Measurements from ENCODE around the gene NLRP14.

The NLRP14 gene

DNA sequence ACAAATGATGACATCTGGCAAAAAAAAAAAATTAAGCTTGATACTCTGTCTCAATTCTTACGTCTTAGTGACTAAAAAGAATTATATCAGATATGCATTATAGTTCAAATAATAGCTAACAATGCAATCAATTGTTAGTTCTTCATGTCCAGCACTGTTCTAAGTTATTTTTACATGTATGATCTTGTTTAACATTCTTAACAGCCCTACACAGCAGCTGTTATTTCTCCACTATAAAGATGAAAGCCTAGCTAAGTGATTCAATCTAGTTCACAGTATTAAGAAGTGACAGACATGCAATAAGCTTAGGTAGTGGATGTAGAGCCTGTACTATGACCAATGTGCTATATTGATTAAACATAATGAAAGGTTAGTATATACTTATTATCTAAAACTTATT, 4.3 kb upstream of the NLRP14 start:
- H3K4me3 ChIP-seq (ENCODE audit: low read depth, low read length), result no peak overlapping the region
- TF ChIP-seq, protein P1, sequence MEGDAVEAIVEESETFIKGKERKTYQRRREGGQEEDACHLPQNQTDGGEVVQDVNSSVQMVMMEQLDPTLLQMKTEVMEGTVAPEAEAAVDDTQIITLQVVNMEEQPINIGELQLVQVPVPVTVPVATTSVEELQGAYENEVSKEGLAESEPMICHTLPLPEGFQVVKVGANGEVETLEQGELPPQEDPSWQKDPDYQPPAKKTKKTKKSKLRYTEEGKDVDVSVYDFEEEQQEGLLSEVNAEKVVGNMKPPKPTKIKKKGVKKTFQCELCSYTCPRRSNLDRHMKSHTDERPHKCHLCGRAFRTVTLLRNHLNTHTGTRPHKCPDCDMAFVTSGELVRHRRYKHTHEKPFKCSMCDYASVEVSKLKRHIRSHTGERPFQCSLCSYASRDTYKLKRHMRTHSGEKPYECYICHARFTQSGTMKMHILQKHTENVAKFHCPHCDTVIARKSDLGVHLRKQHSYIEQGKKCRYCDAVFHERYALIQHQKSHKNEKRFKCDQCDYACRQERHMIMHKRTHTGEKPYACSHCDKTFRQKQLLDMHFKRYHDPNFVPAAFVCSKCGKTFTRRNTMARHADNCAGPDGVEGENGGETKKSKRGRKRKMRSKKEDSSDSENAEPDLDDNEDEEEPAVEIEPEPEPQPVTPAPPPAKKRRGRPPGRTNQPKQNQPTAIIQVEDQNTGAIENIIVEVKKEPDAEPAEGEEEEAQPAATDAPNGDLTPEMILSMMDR (IDR thresholded peaks at IDR 0.05; ENCODE audit: low read depth, low read length, missing control alignments), result no peak
- no peaks in the 10 kb centered on the region for H3K27me3 ChIP-seq (replicated peaks)
- H3K36me3 ChIP-seq (replicated peaks), result no peaks in the 10 kb centered on the region
- DNase-seq, result no peak
- no peak overlapping the region for H3K27ac ChIP-seq
- in situ Hi-C loops (cut with HindIII; ENCODE audit: low pct_ligation_motif_present, low sequenced_read_pairs), result no loop called here

DNA sequence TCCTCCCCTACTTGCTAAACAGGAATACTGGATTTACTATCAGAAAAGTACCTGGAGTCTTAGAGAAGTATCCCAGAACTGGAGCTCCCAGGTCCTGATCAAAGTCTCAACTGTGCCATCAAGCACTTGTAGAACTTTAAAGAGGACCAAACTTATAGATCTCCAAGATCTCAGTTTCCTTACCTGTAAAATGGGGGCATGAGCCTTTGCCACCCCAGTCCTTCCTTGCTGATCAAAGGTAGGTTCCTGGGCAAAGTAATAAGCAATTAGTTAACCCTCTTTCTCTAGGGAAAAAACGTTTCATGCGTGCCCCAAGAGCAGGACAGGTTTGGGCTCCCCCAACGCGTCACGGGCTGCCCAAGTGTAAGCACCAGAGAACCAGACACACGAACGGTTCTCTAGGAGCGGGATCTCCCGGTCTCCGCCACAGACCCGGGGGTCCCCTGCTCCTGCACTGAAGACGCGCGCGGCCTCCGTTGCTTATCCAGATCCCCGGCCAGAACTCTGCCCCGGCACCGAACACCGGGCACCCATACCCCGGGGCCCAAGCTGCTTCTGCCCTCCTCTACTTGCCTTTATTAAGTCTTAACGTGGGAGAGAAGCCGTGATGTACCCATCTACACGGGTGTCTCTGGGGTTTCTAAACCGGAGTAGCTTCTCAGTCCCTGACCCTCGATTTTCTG, 638 bp upstream of the NLRP14 start:
- in situ Hi-C loops (cut with HindIII; ENCODE audit: low pct_ligation_motif_present, low sequenced_read_pairs), result no loop called here
- Histone ChIP-seq H3K4me3 (ENCODE audit: low read depth, low read length) (peak overlapping the region; percentile 89), H3K36me3 (replicated peaks) (no peaks in the 10 kb centered on the region), H3K27ac (peak overlapping the region; percentile 18), H3K27me3 (replicated peaks) (no peaks in the 10 kb centered on the region)
- TF ChIP-seq, protein P1 (IDR thresholded peaks at IDR 0.05; ENCODE audit: low read depth, low read length, missing control alignments), result no peak
- DNase-seq, result peak; percentile 5

DNA sequence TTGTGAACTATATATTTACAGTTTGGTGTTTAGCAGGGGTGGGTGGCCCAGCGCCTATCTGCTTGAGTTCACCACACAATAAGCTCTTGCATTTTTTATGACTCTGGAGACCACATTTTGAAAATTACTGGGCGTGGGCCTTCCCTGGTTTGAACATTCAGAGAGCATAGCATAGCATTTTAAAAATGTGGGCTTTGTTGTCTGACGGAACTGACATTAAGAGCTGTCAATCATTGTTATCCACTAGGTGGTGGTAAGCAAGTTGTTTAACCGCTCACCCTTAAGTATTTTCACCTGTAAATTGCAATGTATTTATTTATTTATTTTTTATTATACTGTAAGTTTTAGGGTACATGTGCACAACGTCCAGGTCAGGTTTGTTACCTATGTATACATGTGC, 1.0 kb downstream of the NLRP14 start:
- no peak for DNase-seq
- Histone ChIP-seq H3K27ac (no peak overlapping the region), H3K4me3 (ENCODE audit: low read depth, low read length) (no peak overlapping the region), H3K36me3 (replicated peaks) (no peaks in the 10 kb centered on the region), H3K27me3 (replicated peaks) (no peaks in the 10 kb centered on the region)
- TF ChIP-seq, protein P1 (IDR thresholded peaks at IDR 0.05; ENCODE audit: low read depth, low read length, missing control alignments), result no peak
- in situ Hi-C loops (cut with HindIII; ENCODE audit: low pct_ligation_motif_present, low sequenced_read_pairs), result no loop called here

DNA sequence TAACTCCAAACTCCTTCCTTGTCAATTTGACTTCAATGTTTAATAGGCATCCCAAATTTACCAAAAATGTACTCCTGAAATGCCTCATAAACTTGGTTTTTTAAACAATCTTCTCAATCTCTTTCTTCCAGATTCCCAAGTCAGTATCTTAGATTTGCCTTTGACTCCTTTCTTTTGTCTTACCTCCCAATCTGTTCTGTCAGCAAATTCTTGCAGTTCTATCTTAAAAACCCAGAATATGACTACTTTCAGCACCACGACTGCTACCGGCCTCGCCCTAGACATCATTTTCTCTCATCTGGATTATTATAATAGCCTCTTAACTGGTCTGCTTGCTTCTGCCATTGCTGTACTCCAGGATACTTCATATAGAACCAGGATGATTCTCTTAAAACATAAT, 7.9 kb downstream of the NLRP14 start:
- Histone ChIP-seq H3K27ac (no peak overlapping the region), H3K4me3 (ENCODE audit: low read depth, low read length) (no peak overlapping the region), H3K27me3 (replicated peaks) (no peaks in the 10 kb centered on the region), H3K36me3 (replicated peaks) (no peaks in the 10 kb centered on the region)
- TF ChIP-seq, protein P1 (IDR thresholded peaks at IDR 0.05; ENCODE audit: low read depth, low read length, missing control alignments), result no peak
- in situ Hi-C loops (cut with HindIII; ENCODE audit: low pct_ligation_motif_present, low sequenced_read_pairs), result no loop called here
- DNase-seq, result no peak

DNA sequence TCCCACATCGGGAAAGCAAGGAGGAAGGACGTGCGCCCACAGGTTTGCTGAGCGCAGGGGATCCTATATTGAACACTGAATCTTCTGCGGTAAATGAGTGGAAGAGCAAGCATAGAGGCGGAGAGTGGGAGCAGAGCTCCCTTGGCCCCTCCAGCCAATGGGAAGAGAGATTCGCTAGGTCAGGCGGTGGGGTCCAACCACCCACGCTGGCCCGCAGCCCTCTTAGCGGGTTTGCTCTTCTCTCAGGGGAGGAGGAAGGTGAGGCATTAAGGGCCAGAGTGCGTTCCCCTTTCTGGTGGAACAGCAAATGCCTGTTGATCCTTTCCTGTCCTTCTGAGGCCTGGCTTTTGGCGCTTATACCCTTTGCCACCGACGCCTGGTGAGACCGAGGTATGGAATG, 10.6 kb downstream of the NLRP14 start:
- Histone ChIP-seq H3K36me3 (replicated peaks) (no peaks in the 10 kb centered on the region), H3K27ac (no peak overlapping the region), H3K4me3 (ENCODE audit: low read depth, low read length) (no peak overlapping the region), H3K27me3 (replicated peaks) (no peaks in the 10 kb centered on the region)
- in situ Hi-C loops (cut with HindIII; ENCODE audit: low pct_ligation_motif_present, low sequenced_read_pairs), result no loop called here
- no peak for DNase-seq
- TF ChIP-seq, protein P1 (IDR thresholded peaks at IDR 0.05; ENCODE audit: low read depth, low read length, missing control alignments), result no peak

DNA sequence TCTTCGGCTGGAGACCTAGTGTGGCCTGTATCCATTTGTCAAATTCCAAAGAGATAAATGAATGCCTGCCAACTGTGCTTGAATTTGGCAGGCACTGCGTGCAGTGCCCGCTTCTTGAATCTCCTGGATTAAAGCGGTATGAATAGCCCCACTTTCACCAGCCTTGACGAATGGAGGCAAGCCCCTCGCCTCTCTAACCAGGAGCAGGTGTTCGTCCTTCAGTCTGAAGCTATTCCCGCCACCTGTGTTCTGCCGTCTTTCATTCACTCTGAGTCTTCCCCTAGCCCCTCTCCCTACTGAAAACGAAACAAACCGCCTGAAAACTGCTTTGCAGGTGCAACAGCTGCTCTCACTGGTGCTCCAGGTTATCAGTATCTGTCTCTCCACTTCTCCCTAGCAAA, 11.2 kb downstream of the NLRP14 start:
- TF ChIP-seq, protein P1 (IDR thresholded peaks at IDR 0.05; ENCODE audit: low read depth, low read length, missing control alignments), result no peak
- no peak for DNase-seq
- H3K27ac ChIP-seq, result no peak overlapping the region
- no peaks in the 10 kb centered on the region for H3K27me3 ChIP-seq (replicated peaks)
- in situ Hi-C loops (cut with HindIII; ENCODE audit: low pct_ligation_motif_present, low sequenced_read_pairs), result no loop called here
- H3K36me3 ChIP-seq (replicated peaks), result no peaks in the 10 kb centered on the region
- no peak overlapping the region for H3K4me3 ChIP-seq (ENCODE audit: low read depth, low read length)
